ENCODE data around the gene EIF5A. TPM values are rescaled to one million over a fixed set of nuclear protein-coding genes. Genes with fewer than 3 reads are reported as not detected.
A peak's percentile ranks its signal among the peaks of the same experiment; 100 is the strongest.

The EIF5A gene
- polyA plus RNA-seq, 3 donors = 465 to 511 (median 485) TPM

- Histone ChIP-seq H3K4me1 (ENCODE audit: control insufficient read depth in 1 of 2, insufficient read depth in 2 of 2, low read length in 2 of 2) (peaks cover 12 to 13% of the 10 kb centered on the region in 2 donors), H3K4me3 (replicated peaks in 1 of 3; ENCODE audit: low read depth in 2 of 3, low read length in 3 of 3) (no peak overlapping the region), H3K27me3 (ENCODE audit: control insufficient read depth in 2 of 2, insufficient read depth in 2 of 2, low read length in 2 of 2) (no peaks in the 10 kb centered on the region), H3K4me2 (replicated peaks; ENCODE audit: extremely low read depth, low read length, poor library complexity, severe bottlenecking) (no peak overlapping the region), H4K20me1 (ENCODE audit: insufficient read depth, low read length) (peaks cover 7% of the 10 kb centered on the region), H2AFZ (ENCODE audit: insufficient read depth, low read depth, low read length, poor library complexity, severe bottlenecking) (no peak overlapping the region), H3K36me3 (replicated peaks in 1 of 2; ENCODE audit: control insufficient read depth in 1 of 2, insufficient read depth in 2 of 2, low read length in 2 of 2) (peaks cover 62 to 74% of the 10 kb centered on the region in 2 donors), H3K79me2 (ENCODE audit: insufficient read depth, low read length) (peaks cover 18% of the 10 kb centered on the region), H3K9me3 (replicated peaks in 1 of 2; ENCODE audit: control insufficient read depth in 1 of 2, insufficient read depth in 1 of 2, low read length in 2 of 2) (no peaks in the 10 kb centered on the region), H3K9ac (ENCODE audit: insufficient read depth, low read length, poor library complexity, severe bottlenecking) (no peak overlapping the region), H3K27ac (ENCODE audit: low read depth in 1 of 2, low read length in 2 of 2) (no peak overlapping the region)
- DNase-seq = peak in 2 of 3 donors; percentile 43 to 52
- Mint-ChIP-seq H3K4me3 (no peak overlapping the region), H3K9me3 (no peaks in the 10 kb centered on the region), H3K27ac (no peak overlapping the region), H3K36me3 (peaks cover 49 to 82% of the 10 kb centered on the region in 2 donors), H3K27me3 (ENCODE audit: low read depth in 3 of 3) (peaks cover 0 to 2% (median 0%) of the 10 kb centered on the region in 3 donors), H3K4me1 (peaks cover 11% of the 10 kb centered on the region)
- intact Hi-C loops (cut with micrococcal nuclease) = loop anchor here in 1 of 2 donors (10.0 kb wide), 1 partner anchor 251 kb away; the partner anchor contains the start of gene CD68
- TF ChIP-seq CTCF (IDR thresholded peaks at IDR 0.05) = peak; percentile 96
- WGBS (ENCODE audit: insufficient coverage) = 89% methylated on average over 28 of the region's 39 CpGs
Observed at GRCh38 chr17:7323731-7324437, 16.5 kb downstream of the EIF5A start.

GRCh38 chr17:7324438-7324779 is 17.0 kb downstream of the EIF5A start:
- H3K4me3 Mint-ChIP-seq = no peak overlapping the region
- 80% methylated on average over 1 of the region's 3 CpGs for WGBS (ENCODE audit: insufficient coverage)
- H3K4me2 ChIP-seq (replicated peaks; ENCODE audit: extremely low read depth, low read length, poor library complexity, severe bottlenecking) = no peak overlapping the region
- H3K9me3 ChIP-seq (replicated peaks in 1 of 2; ENCODE audit: control insufficient read depth in 1 of 2, insufficient read depth in 1 of 2, low read length in 2 of 2) = no peaks in the 10 kb centered on the region
- TF ChIP-seq CTCF (IDR thresholded peaks at IDR 0.05) = peak; percentile 63
- peaks cover 18% of the 10 kb centered on the region for H3K79me2 ChIP-seq (ENCODE audit: insufficient read depth, low read length)
- H4K20me1 ChIP-seq (ENCODE audit: insufficient read depth, low read length) = peaks cover 7% of the 10 kb centered on the region
- H3K27me3 Mint-ChIP-seq (ENCODE audit: low read depth in 3 of 3) = peaks cover 0 to 2% (median 0%) of the 10 kb centered on the region in 3 donors
- no peak overlapping the region for H3K27ac ChIP-seq (ENCODE audit: low read depth in 1 of 2, low read length in 2 of 2)
- peaks cover 12% of the 10 kb centered on the region for H3K4me1 Mint-ChIP-seq
- no peak overlapping the region for H3K9ac ChIP-seq (ENCODE audit: insufficient read depth, low read length, poor library complexity, severe bottlenecking)
- H3K36me3 Mint-ChIP-seq = peaks cover 48 to 77% of the 10 kb centered on the region in 2 donors
- H3K4me1 ChIP-seq (ENCODE audit: control insufficient read depth in 1 of 2, insufficient read depth in 2 of 2, low read length in 2 of 2) = peaks cover 12 to 14% of the 10 kb centered on the region in 2 donors
- H3K27me3 ChIP-seq (ENCODE audit: control insufficient read depth in 2 of 2, insufficient read depth in 2 of 2, low read length in 2 of 2) = no peaks in the 10 kb centered on the region
- no peaks in the 10 kb centered on the region for H3K9me3 Mint-ChIP-seq
- intact Hi-C loops (cut with micrococcal nuclease) = loop anchor here in 1 of 2 donors (10.0 kb wide), 1 partner anchor 250 kb away; the partner anchor contains the start of gene CD68
- H3K27ac Mint-ChIP-seq = no peak overlapping the region
- peaks cover 60 to 71% of the 10 kb centered on the region in 2 donors for H3K36me3 ChIP-seq (replicated peaks in 1 of 2; ENCODE audit: control insufficient read depth in 1 of 2, insufficient read depth in 2 of 2, low read length in 2 of 2)
- no peak for DNase-seq
- H2AFZ ChIP-seq (ENCODE audit: insufficient read depth, low read depth, low read length, poor library complexity, severe bottlenecking) = no peak overlapping the region
- H3K4me3 ChIP-seq (replicated peaks in 1 of 3; ENCODE audit: low read depth in 2 of 3, low read length in 3 of 3) = no peak overlapping the region

All from CD14-positive monocyte (primary cell).